HCT116 (cell line): ENCODE data around the gene ANAPC7.

Source experiments
- CTCF ChIP-seq, 3 experiments: fragments of 200-600 bp in 1 of 3; sonication (generic) in 1 of 3; IDR thresholded peaks in 2 of 3; conservative IDR thresholded peaks in 1 of 3; 2 replicates each; pipeline ENCODE4 v1.5.1; 2012 to 2017; ENCODE audit warnings: low read depth in 2 of 3, low read length in 2 of 3, antibody characterized with exemption in 1 of 3, borderline replicate concordance in 1 of 3, control low read depth in 1 of 3, mild to moderate bottlenecking in 1 of 3, mixed read lengths in 1 of 3, mixed run types in 1 of 3, moderate library complexity in 1 of 3; ENCODE audit not compliant: insufficient read depth in 1 of 3
- EGR1 ChIP-seq: IDR thresholded peaks from 2 replicates; pipeline ENCODE4 v1.6.1; 2012; ENCODE audit warnings: low read depth
- RAD21 ChIP-seq: IDR thresholded peaks from 2 replicates; pipeline ENCODE4 v1.6.1; 2012; ENCODE audit warnings: low read depth, mild to moderate bottlenecking
- REST ChIP-seq: IDR thresholded peaks from 2 replicates; pipeline ENCODE4 v1.6.1; 2012; ENCODE audit warnings: low read depth
- YY1 ChIP-seq: IDR thresholded peaks from 2 replicates; pipeline ENCODE4 v1.6.1; 2011; ENCODE audit warnings: low read length, low read depth, moderate library complexity, mild to moderate bottlenecking; ENCODE audit not compliant: insufficient replicate concordance; ENCODE audit errors: extremely low read depth
- ZNF274 ChIP-seq: fragments of 200-500 bp; sonication (Bioruptor generic); IDR thresholded peaks from 2 replicates; pipeline ENCODE4 v1.6.1; 2014; ENCODE audit warnings: mild to moderate bottlenecking, low read depth, low read length, inconsistent platforms
- TF ChIP-seq, protein P1 (sequence below): IDR thresholded peaks from 2 replicates; pipeline ENCODE4 v1.6.1; 2011; ENCODE audit warnings: mild to moderate bottlenecking, low read length, moderate library complexity; ENCODE audit not compliant: insufficient replicate concordance; ENCODE audit errors: extremely low read depth

DNA sequence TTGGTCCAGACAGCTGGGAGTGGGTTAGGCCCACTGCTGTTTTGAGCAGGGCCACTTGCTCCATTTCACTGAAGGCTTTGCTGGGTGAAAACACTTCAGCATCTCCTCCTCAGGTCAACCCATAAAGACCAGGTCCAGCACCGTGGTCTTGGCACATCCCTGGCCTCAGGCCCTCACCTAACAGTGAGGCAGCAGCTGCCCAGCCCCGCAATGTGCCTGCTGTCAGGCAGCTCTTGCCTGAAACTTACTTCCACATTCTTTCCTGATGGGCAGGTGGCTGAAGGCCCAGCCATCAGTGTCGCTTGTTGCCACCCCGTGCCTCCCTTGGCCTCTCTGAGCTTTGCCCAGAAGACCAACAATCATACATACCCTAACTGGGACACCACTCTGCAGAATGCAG, 54.4 kb downstream of the ANAPC7 start:
- TF ChIP-seq CTCF (IDR thresholded peaks at IDR 0.05 in 2 of 3, conservative IDR thresholded peaks at IDR 0.05 in 1 of 3; ENCODE audit: borderline replicate concordance in 1 of 3, insufficient read depth in 1 of 3, low read depth in 2 of 3, low read length in 2 of 3), result no peak
- no peak for TF ChIP-seq YY1
- no peak for TF ChIP-seq RAD21
- no peak for TF ChIP-seq EGR1
- TF ChIP-seq, protein P1, sequence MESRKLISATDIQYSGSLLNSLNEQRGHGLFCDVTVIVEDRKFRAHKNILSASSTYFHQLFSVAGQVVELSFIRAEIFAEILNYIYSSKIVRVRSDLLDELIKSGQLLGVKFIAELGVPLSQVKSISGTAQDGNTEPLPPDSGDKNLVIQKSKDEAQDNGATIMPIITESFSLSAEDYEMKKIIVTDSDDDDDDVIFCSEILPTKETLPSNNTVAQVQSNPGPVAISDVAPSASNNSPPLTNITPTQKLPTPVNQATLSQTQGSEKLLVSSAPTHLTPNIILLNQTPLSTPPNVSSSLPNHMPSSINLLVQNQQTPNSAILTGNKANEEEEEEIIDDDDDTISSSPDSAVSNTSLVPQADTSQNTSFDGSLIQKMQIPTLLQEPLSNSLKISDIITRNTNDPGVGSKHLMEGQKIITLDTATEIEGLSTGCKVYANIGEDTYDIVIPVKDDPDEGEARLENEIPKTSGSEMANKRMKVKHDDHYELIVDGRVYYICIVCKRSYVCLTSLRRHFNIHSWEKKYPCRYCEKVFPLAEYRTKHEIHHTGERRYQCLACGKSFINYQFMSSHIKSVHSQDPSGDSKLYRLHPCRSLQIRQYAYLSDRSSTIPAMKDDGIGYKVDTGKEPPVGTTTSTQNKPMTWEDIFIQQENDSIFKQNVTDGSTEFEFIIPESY, result no peak
- no peak for TF ChIP-seq ZNF274
- TF ChIP-seq REST, result no peak
